ENCODE measurements around the gene B4GALNT4. TPM values are rescaled to one million over a fixed set of nuclear protein-coding genes. Genes with fewer than 3 reads are reported as not detected.

The B4GALNT4 gene
- total and polyA plus RNA-seq, 2 donors (not counting 1 experiment from before 2014, with no cell fraction given), result 1.5 to 3.8 TPM

DNA sequence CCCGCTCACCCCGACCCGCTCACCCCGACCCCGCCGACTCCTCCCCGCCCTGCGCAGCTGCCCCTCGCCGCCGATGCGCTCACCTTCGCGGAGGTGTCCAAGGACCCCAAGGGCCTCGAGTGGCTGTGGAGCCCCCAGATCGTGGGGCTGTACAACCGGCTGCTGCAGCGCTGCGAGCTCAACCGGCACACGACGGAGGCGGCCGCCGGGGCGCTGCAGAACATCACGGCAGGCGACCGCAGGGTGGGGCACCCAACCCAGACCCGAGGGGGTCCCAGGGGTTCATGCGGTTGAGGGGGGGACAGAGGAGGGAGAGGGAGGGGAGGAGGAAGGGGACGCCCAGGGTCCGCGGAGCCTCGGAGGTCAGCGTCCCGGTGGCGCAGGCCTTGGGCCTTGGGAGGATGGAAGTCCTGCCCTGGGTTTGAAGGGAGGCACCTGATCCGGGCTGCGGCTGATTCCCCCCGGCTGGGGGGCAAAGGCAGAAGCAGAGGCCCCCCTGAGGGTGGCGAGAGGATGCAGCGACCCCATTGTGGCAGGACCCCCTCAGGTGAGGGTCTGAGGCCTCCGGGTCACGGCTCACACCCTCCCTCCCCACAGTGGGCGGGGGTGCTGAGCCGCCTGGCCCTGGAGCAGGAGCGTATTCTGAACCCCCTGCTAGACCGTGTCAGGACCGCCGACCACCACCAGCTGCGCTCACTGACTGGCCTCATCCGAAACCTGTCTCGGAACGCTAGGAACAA, 33.9 kb downstream of the B4GALNT4 start:
- no peak for TF ChIP-seq EZH2 (IDR thresholded peaks at IDR 0.05; ENCODE audit: low read length, missing control alignments)
- TF ChIP-seq CTCF (conservative IDR thresholded peaks at IDR 0.05 in 1 of 2, IDR thresholded peaks at IDR 0.05 in 1 of 2; ENCODE audit: low read depth in 1 of 2, low read length in 2 of 2), result no peak
- H3K4me1 ChIP-seq (ENCODE audit: control insufficient read depth, extremely low read depth, insufficient read depth, low read length), result no peaks in the 10 kb centered on the region
- H3K9me3 ChIP-seq (ENCODE audit: control insufficient read depth, insufficient read depth, low read depth, low read length), result no peaks in the 10 kb centered on the region
- H3K36me3 ChIP-seq (ENCODE audit: control insufficient read depth, insufficient read depth, low read length), result no peaks in the 10 kb centered on the region
- no peak for DNase-seq (ENCODE audit: low read depth in 2 of 2)
- H3K27ac ChIP-seq (ENCODE audit: insufficient read depth, low read length), result no peak overlapping the region
- no peak overlapping the region for H3K4me2 ChIP-seq (ENCODE audit: extremely low read depth, insufficient read depth, low read length)
- no peak overlapping the region for H3K4me3 ChIP-seq (replicated peaks in 1 of 4; ENCODE audit: control extremely low read depth in 1 of 4, insufficient read depth in 1 of 4, low read depth in 3 of 4, low read length in 4 of 4)
- H3K27me3 ChIP-seq (ENCODE audit: control insufficient read depth, insufficient read depth, low read length), result no peaks in the 10 kb centered on the region
- H4K20me1 ChIP-seq (ENCODE audit: control insufficient read depth, extremely low read depth, insufficient read depth, low read length), result no peaks in the 10 kb centered on the region
- H3K79me2 ChIP-seq (ENCODE audit: control insufficient read depth, insufficient read depth, low read length), result no peaks in the 10 kb centered on the region
- H2AFZ ChIP-seq (ENCODE audit: low read length), result no peak overlapping the region
- no peak overlapping the region for H3K9ac ChIP-seq (ENCODE audit: insufficient read depth, low read length)

DNA sequence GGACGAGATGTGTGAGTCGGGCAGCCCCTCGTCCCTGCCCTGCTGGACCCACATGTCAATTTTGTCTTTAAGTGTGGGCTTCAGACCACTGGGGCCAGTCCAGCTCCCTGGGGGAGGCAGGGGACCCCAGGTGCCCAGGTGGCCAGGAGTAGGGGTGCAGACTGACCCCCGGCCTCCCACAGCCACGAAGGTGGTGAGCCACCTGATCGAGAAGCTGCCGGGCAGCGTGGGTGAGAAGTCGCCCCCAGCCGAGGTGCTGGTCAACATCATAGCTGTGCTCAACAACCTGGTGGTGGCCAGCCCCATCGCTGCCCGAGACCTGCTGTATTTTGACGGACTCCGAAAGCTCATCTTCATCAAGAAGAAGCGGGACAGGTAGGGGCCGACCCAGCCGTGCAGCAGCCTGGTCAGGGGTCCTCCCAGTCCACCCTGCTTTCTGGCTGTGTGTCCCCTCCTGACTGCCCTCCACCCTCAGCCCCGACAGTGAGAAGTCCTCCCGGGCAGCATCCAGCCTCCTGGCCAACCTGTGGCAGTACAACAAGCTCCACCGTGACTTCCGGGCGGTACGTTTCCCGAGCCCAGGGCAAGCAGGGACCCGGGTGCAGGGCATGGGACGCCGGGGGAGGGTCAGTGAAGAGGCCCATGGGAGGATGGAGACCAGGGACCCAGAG, 34.6 kb downstream of the B4GALNT4 start:
- DNase-seq (ENCODE audit: low read depth in 2 of 2), result no peak
- H3K79me2 ChIP-seq (ENCODE audit: control insufficient read depth, insufficient read depth, low read length), result no peaks in the 10 kb centered on the region

More for the DNA sequence above, 34.6 kb downstream of the B4GALNT4 start:
- no peaks in the 10 kb centered on the region for H3K9me3 ChIP-seq (ENCODE audit: control insufficient read depth, insufficient read depth, low read depth, low read length)
- no peaks in the 10 kb centered on the region for H4K20me1 ChIP-seq (ENCODE audit: control insufficient read depth, extremely low read depth, insufficient read depth, low read length)
- H3K36me3 ChIP-seq (ENCODE audit: control insufficient read depth, insufficient read depth, low read length), result no peaks in the 10 kb centered on the region
- no peaks in the 10 kb centered on the region for H3K4me1 ChIP-seq (ENCODE audit: control insufficient read depth, extremely low read depth, insufficient read depth, low read length)
- no peak overlapping the region for H2AFZ ChIP-seq (ENCODE audit: low read length)
- H3K9ac ChIP-seq (ENCODE audit: insufficient read depth, low read length), result no peak overlapping the region
- TF ChIP-seq CTCF (conservative IDR thresholded peaks at IDR 0.05 in 1 of 2, IDR thresholded peaks at IDR 0.05 in 1 of 2; ENCODE audit: low read depth in 1 of 2, low read length in 2 of 2) (no peak), EZH2 (IDR thresholded peaks at IDR 0.05; ENCODE audit: low read length, missing control alignments) (no peak)
- no peak overlapping the region for H3K4me3 ChIP-seq (replicated peaks in 1 of 4; ENCODE audit: control extremely low read depth in 1 of 4, insufficient read depth in 1 of 4, low read depth in 3 of 4, low read length in 4 of 4)
- no peak overlapping the region for H3K4me2 ChIP-seq (ENCODE audit: extremely low read depth, insufficient read depth, low read length)
- no peaks in the 10 kb centered on the region for H3K27me3 ChIP-seq (ENCODE audit: control insufficient read depth, insufficient read depth, low read length)
- H3K27ac ChIP-seq (ENCODE audit: insufficient read depth, low read length), result no peak overlapping the region
